Small intestine (tissue), 7 donors: ENCODE results near the gene AKAIN1. TPM values are rescaled to one million over a fixed set of nuclear protein-coding genes. Genes with fewer than 3 reads are reported as not detected.

Source experiments
- DNase-seq, 2 donors: peaks; one replicate each; pipeline versions ENCODE4 v3.0.0 to v3.0.0-alpha.2; 2013
- FAIRE-seq: peaks from 2 replicates; lab custom pipeline; 2012; peaks lifted over from hg19 to GRCh38; lab: Jason Lieb, UNC
- H3K27ac ChIP-seq, 3 donors: one replicate each; pipeline ENCODE4 v1.5.1; 2013; ENCODE audit warnings: low read length in 2 of 3, mild to moderate bottlenecking in 2 of 3, control low read depth in 1 of 3, inconsistent platforms in 1 of 3, low read depth in 1 of 3, moderate library complexity in 1 of 3
- H3K27me3 ChIP-seq, 3 donors: one replicate each; pipeline ENCODE4 v1.6.1; 2013; ENCODE audit warnings: low read length in 3 of 3, inconsistent platforms in 1 of 3; ENCODE audit not compliant: control insufficient read depth in 3 of 3, insufficient read depth in 3 of 3
- H3K36me3 ChIP-seq, 3 donors: one replicate each; pipeline ENCODE4 v1.6.1; 2013; ENCODE audit warnings: low read length in 3 of 3, inconsistent platforms in 1 of 3, low read depth in 1 of 3, mild to moderate bottlenecking in 1 of 3, moderate library complexity in 1 of 3; ENCODE audit not compliant: control insufficient read depth in 3 of 3, insufficient read depth in 2 of 3
- H3K4me1 ChIP-seq, 3 donors: one replicate each; pipeline ENCODE4 v1.6.1; 2013; ENCODE audit warnings: low read length in 2 of 3, inconsistent platforms in 1 of 3, low read depth in 1 of 3, mild to moderate bottlenecking in 1 of 3, moderate library complexity in 1 of 3; ENCODE audit not compliant: control insufficient read depth in 3 of 3, insufficient read depth in 2 of 3
- H3K4me3 ChIP-seq, 3 donors: one replicate each; pipeline ENCODE4 v1.5.1; 2013; ENCODE audit warnings: low read length in 3 of 3, control low read depth in 1 of 3, inconsistent platforms in 1 of 3, low read depth in 1 of 3, mild to moderate bottlenecking in 1 of 3, moderate library complexity in 1 of 3
- H3K9me3 ChIP-seq, 2 donors: one replicate each; pipeline ENCODE4 v1.6.1; 2013; ENCODE audit warnings: low read depth in 1 of 2, low read length in 1 of 2; ENCODE audit not compliant: control insufficient read depth in 2 of 2, insufficient read depth in 1 of 2
- WGBS, 3 donors: extraction: QIAGEN DNeasy Blood & Tissue Kit; methylation state at CpG; one replicate each; pipeline ENCODE4 v1.1.7; 2013; 5-methylcytosine and 5-hydroxymethylcytosine counted together
- polyA plus RNA-seq, 4 donors: library from polyadenylated mRNA; stranded (reverse) in 3 of 4; unstranded in 1 of 4; fragments of 200-250 nt in 3 of 4; fragments of 120-200 nt in 1 of 4; gene quantifications; one replicate each; pipeline versions ENCODE4 v1.2.1 to v1.2.3, GENCODE V29; 2013
- donor health status: healthy with polysubstance abuse.
- donor health status: control.
- donor health status: control.
- donor health status: Bipolar disorder and iron deficiency.
- donor health status: healthy.

AKAIN1 gene
- polyA plus RNA-seq, 4 donors: 0.13 to 0.22 TPM; not detected in 2

DNA sequence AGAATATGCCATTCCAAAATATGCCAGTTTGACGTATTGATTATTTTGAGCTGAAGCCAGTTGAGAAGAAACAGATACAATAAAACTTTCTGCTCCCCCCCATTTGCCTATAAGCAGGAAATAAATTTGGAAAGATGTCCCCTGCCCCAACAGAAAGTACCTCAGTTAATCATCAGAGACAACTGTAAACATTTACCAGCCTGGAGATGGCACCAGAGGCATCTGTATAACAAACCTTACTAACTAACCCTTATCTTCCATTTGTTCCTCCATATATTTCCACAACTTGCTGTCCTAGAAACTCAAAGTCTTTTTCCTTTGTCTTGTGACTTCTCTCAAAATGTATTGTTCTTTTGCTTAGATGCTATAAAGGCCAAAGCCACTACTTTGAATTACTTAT lies 93.8 kb downstream of the AKAIN1 start:
- H3K36me3 ChIP-seq: no peaks in the 10 kb centered on the region
- 74 to 92% (median 85%) methylated on average over 1 of the region's 1 CpG for WGBS, 3 donors
- DNase-seq (no peak), FAIRE-seq (no peak)
- H3K27me3 ChIP-seq: no peaks in the 10 kb centered on the region
- no peak overlapping the region for H3K27ac ChIP-seq
- no peak overlapping the region for H3K4me3 ChIP-seq
- no peaks in the 10 kb centered on the region for H3K9me3 ChIP-seq
- no peaks in the 10 kb centered on the region for H3K4me1 ChIP-seq

- DNase-seq: no peak
- no peaks in the 10 kb centered on the region for H3K4me1 ChIP-seq
- H3K27ac ChIP-seq: no peak overlapping the region
- H3K36me3 ChIP-seq: no peaks in the 10 kb centered on the region
- WGBS, 3 donors: 48 to 56% (median 55%) methylated on average over 4 of the region's 4 CpGs
- H3K9me3 ChIP-seq: no peaks in the 10 kb centered on the region
- no peaks in the 10 kb centered on the region for H3K27me3 ChIP-seq
- no peak for FAIRE-seq
- no peak overlapping the region for H3K4me3 ChIP-seq
Measured at GRCh38 chr18:5097116-5097703, 99.8 kb downstream of the AKAIN1 start.

DNA sequence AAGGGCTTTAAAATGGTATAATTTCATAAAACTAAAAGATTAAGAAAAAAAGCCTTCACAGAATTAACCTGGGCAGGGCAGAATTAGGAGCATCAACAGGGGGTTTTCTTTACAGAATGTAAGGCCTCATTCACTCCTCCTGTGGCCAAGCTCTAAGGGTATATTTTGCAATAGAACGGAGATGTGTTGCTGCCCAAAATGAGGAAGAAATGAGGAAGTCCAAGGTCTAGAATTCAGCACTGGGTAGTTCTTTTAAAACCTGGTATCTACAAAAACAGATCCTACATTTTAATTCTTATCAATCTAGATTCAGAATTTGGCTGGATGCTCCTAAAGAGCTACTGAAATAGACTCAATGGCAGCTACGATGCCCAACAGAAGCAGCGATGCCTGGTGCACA lies 101.8 kb downstream of the AKAIN1 start:
- Histone ChIP-seq H3K9me3 (no peaks in the 10 kb centered on the region), H3K4me3 (no peak overlapping the region), H3K36me3 (no peaks in the 10 kb centered on the region), H3K4me1 (no peaks in the 10 kb centered on the region), H3K27me3 (no peaks in the 10 kb centered on the region), H3K27ac (no peak overlapping the region)
- DNase-seq (no peak), FAIRE-seq (no peak)
- whole genome bisulfite sequencing, 3 donors: 88 to 91% (median 89%) methylated on average over 3 of the region's 3 CpGs

DNA sequence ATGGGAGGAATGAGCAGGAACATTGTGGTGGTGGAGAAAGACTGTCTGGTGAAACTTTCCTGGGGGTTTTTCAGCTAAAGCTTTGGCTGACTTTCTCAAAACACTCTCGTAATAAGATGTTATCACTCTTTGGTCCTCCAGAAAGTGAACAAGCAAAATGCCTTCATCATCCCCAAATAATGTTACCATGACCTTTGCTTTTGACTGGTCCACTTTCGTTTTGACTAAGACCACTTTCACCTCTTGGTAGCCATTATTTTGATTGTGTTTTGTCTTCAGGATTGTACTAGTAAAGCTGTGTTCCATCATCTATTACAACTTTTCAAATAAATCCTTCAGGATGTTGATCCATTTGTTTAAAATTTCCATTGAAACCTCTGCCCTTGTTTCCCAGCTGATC lies 103.2 kb downstream of the AKAIN1 start:
- Histone ChIP-seq H3K36me3 (no peaks in the 10 kb centered on the region), H3K4me1 (no peaks in the 10 kb centered on the region), H3K27ac (no peak overlapping the region), H3K9me3 (no peaks in the 10 kb centered on the region), H3K4me3 (no peak overlapping the region), H3K27me3 (no peaks in the 10 kb centered on the region)
- 44 to 53% (median 47%) methylated on average over 2 of the region's 2 CpGs for WGBS, 3 donors
- FAIRE-seq (no peak), DNase-seq (no peak)

Other genes starting within 250 kb of the AKAIN1 start
- 10 to 100 TPM in 1 of 4 donors, 1 to 10 TPM in 3; 5.4 to 13.6 (median 7.0) TPM for gene ZBTB14, start 98.5 kb upstream of the AKAIN1 start, polyA plus RNA-seq